ENCODE data around the gene GCC1. TPM values are rescaled to one million over a fixed set of nuclear protein-coding genes. Genes with fewer than 3 reads are reported as not detected.
"Not testable (repeated sequence)": the region's sequence is repeated elsewhere in the genome, so short reads cannot be mapped to it uniquely, and the experiment has no call there.

The GCC1 gene
- total RNA-seq, 1 donor from 2014 or later, result 22.5 TPM

DNA sequence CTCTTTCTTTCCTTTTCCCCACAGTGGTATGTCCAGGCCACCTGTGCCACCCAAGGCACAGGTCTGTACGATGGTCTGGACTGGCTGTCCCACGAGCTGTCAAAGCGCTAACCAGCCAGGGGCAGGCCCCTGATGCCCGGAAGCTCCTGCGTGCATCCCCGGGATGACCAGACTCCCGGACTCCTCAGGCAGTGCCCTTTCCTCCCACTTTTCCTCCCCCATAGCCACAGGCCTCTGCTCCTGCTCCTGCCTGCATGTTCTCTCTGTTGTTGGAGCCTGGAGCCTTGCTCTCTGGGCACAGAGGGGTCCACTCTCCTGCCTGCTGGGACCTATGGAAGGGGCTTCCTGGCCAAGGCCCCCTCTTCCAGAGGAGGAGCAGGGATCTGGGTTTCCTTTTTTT, 5.8 kb upstream of the GCC1 start:
- no peak for DNase-seq (ENCODE audit: low read depth)

DNA sequence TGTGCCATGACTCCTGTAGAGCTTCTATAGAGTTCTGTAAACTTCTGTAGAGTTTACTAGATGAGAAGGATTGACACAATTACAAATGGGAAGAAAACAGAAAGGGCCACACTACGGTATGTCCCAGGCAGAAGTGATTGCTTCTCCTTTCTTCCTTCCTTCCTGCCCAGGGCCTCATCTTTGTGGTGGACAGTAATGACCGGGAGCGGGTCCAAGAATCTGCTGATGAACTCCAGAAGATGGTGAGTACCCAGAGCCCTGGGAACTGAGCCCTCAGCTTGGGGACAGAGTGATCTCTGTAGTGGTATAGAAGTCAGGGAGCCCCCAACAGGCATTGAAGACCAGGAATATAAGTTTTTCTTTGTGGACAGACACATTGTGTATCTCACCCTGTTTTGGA, 4.5 kb upstream of the GCC1 start:
- DNase-seq (ENCODE audit: low read depth), result no peak

GRCh38 chr7:127588697-127589482, 3.5 kb upstream of the GCC1 start:
- DNase-seq (ENCODE audit: low read depth), result peak; percentile 82

DNA sequence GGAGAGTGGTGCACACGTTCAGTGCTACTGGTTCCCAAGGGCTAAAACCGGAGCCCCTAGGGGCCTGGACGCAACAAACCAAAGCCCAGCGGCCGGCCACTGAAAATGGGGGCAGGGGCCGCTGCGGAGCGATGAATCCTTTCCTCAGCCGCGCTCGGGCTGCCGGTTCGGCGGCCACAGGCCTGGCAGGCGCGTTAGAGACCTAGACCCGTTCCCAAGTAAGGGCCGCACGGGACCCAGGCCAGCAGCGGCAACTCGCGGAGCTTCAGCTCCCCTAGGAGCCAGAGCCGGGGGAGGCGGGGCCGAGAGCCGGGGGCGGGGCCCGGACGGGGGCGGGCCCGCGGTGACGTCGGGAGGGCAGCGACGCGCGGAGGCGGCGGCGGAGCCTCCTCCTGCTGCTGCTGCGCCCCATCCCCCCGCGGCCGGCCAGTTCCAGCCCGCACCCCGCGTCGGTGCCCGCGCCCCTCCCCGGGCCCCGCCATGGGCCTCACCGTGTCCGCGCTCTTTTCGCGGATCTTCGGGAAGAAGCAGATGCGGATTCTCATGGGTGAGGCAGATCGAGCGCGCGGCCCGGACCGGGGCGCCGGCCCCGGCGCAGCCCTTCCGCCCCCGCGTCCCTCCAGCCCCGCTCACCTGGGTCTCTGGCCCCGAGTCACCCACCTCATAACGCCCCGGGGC, 2.8 kb upstream of the GCC1 start, which contains the start of gene ARF5:
TSS of gene ARF5 (plus strand) at position 393 of the 678 bp plus-strand sequence. CDS start at position 481, 88 bp downstream.
- DNase-seq (ENCODE audit: low read depth), result peak; percentile 92

GRCh38 chr7:127587663-127588018, 2.2 kb upstream of the GCC1 start:
- no peak for DNase-seq (ENCODE audit: low read depth)

- no peak for DNase-seq (ENCODE audit: low read depth)
Observed at GRCh38 chr7:127586346-127586745, 950 bp upstream of the GCC1 start.

DNA sequence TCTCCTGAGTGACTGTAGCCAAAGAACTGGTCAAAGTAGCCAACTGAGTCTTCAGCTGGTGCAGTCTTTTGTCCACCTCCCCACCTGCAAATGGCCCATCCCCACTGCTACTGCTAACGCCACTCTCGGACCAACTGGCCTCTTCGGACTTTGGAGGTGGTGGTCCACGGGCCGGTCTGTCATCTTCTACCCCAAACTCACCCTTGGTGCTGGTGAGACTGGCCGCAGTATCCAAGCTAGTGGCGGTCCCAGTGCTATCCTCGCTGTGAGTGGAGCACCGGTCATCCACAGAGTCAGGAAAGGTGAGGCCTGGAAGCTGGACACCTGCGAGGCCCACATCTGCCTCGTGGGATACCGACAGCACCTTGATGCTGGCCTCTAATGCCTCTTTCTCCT, 750 bp downstream of the GCC1 start:
- no peak for DNase-seq (ENCODE audit: low read depth)

GRCh38 chr7:127582361-127582760, 3.0 kb downstream of the GCC1 start:
- no peak for DNase-seq (ENCODE audit: low read depth)

DNA sequence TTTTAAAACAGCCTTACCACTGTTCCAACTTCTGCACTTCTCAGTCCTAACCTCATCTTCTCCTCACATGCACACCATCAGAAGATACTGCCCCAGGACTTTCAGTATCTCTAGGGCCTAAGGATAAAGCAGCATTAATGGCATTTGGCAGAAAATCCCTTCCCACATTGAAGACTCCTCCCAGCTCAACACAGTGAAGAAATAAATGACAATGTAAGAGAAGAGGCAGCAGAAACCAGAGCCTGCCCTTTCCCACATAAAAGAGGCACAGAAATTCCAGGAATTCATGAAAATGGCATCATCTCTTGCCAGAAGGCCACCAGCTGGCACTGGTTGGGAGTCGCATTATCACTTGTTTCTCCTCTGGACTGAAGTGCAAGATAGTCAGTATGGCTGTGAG, 3.7 kb downstream of the GCC1 start:
- peak; percentile 16 for DNase-seq (ENCODE audit: low read depth)

- DNase-seq (ENCODE audit: low read depth), result no peak
Observed at GRCh38 chr7:127580612-127581011, 4.8 kb downstream of the GCC1 start.

GRCh38 chr7:127578711-127579275, 6.6 kb downstream of the GCC1 start:
- no peak for DNase-seq (ENCODE audit: low read depth)

GRCh38 chr7:127578036-127578684, 7.2 kb downstream of the GCC1 start:
- DNase-seq (ENCODE audit: low read depth), result peak; percentile 25

DNA sequence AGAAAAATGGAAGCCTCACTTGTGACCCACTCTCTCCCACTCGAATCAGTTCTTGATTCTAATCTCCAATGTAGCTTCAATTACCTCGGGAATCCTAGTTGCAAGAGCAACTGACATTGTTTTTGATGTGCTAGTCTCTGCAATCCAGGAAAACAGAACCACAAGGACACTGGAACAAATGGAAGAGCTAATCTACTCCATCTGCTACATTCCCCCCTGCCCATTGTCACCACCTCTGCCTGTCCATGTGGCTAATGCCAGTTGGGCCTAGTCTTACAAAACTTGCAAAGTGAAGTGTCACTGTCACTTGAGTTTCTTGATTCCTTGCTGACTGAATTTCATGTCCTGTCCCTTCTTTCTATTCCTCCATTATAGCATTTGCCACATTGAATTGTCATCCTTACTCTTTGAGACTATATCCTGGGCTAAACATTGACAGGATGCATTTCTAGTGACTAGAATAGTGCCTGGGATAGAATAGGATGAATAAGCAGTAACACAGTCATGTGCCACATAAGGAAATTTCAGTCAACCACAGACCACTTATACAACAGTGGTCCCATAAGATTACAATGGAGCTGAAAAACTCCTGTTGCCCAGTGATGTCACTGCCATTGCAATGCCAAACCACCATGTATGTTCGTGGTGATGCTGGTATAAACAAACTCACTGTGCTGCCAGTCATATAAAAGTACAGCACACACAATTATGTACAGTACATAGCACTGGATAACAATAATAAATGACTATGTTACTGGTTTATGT, 13.5 kb downstream of the GCC1 start:
- peak; percentile 76 for DNase-seq (ENCODE audit: low read depth)

- not testable (repeated sequence) for DNase-seq (ENCODE audit: low read depth)
Observed at GRCh38 chr7:127568034-127568433, 17.4 kb downstream of the GCC1 start.

GRCh38 chr7:127566242-127566641, 19.2 kb downstream of the GCC1 start:
- DNase-seq (ENCODE audit: low read depth), result no peak

DNA sequence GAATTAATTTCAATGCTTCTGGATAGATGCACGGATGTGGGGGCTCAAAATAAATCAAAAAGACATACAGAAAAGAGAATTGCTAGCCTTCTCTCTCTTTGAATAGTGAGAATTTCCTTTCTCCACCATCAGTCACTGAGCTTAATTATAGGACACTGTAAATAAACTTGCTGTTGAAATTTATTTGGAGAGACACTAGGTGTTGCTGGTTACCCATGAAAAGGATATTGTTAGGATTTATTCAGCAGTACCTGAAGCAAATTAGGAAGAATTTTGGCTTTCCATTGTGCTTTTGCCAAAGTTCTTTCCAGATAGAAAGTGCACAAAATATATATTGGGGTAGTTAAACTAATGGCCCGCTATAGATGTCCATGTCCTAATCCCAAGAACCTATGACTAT, 27.6 kb downstream of the GCC1 start:
- DNase-seq (ENCODE audit: low read depth), result no peak

DNA sequence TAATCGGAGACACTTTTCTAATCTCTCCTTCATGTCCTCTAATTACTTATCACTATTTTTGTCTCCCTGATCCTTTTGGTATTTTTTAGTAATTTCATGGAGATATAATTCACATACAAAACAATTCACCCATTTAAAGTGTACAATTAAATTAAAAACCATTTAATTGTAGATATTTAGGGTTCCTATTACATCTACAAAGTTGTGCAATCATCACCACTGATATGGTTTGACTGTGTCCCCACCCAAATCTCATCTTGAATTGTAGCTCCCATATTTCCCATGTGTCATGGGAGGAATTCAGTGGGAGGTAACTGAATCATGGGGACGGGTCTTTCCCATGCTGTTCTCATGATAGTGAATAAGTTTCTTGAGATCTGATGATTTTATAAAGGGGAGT, 29.0 kb downstream of the GCC1 start:
- DNase-seq (ENCODE audit: low read depth), result no peak

DNA sequence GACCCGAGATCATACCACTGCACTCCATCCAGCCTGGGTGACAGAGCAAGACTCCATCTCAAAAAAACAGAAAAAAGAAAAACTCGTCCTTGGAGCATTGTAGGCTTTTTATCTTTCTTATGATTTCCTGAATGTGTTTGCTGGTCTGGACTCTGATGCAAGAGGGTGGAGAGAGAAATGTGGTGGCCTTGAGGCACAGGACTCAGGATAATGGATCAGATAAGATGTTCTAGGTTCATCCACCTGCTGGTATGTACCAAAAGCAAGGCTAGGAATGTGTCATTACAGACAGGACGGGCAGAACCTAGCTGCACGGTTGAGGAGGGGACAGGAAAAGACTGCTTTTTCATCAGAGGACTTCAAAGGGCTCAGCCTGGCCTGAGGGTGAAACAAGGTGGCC, 33.5 kb downstream of the GCC1 start:
- no peak for DNase-seq (ENCODE audit: low read depth)

DNA sequence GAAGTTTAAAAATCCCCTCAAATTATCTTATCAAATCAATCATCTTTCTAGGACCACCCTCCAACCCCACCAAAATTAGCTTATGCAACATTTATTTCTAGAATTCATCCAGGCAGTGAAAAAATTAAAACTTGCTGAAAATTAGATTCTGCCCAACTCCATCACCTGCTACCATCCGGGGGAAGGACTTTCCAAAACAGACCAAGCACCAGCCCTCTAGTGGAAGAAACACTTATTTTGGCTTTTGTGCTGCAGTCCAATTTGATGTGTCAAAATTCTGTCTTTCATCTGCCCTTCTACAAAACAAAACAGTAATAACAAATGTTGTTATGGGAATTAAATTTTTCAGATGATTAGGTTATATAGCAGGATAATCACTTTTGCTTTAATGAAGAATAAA, 35.1 kb downstream of the GCC1 start:
- no peak for DNase-seq (ENCODE audit: low read depth)

- DNase-seq (ENCODE audit: low read depth), result no peak
Observed at GRCh38 chr7:127546313-127546712, 39.1 kb downstream of the GCC1 start.

GRCh38 chr7:127541548-127541947, 43.8 kb downstream of the GCC1 start:
- no peak for DNase-seq (ENCODE audit: low read depth)
